Epithelial cell of alveolus of lung (primary cell): ENCODE results near the gene DHRS11. TPM values are rescaled to one million over a fixed set of nuclear protein-coding genes. Genes with fewer than 3 reads are reported as not detected.

Source experiments
- total RNA-seq: library from RNA; depleted of rRNA; stranded (reverse); fragments of >200 nt; gene quantifications from 2 replicates; pipeline ENCODE4 v1.2.1, GENCODE V29; 2015

The DHRS11 gene, protein sequence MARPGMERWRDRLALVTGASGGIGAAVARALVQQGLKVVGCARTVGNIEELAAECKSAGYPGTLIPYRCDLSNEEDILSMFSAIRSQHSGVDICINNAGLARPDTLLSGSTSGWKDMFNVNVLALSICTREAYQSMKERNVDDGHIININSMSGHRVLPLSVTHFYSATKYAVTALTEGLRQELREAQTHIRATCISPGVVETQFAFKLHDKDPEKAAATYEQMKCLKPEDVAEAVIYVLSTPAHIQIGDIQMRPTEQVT
- total RNA-seq: 6.3 and 8.0 TPM in 2 replicates

DNA sequence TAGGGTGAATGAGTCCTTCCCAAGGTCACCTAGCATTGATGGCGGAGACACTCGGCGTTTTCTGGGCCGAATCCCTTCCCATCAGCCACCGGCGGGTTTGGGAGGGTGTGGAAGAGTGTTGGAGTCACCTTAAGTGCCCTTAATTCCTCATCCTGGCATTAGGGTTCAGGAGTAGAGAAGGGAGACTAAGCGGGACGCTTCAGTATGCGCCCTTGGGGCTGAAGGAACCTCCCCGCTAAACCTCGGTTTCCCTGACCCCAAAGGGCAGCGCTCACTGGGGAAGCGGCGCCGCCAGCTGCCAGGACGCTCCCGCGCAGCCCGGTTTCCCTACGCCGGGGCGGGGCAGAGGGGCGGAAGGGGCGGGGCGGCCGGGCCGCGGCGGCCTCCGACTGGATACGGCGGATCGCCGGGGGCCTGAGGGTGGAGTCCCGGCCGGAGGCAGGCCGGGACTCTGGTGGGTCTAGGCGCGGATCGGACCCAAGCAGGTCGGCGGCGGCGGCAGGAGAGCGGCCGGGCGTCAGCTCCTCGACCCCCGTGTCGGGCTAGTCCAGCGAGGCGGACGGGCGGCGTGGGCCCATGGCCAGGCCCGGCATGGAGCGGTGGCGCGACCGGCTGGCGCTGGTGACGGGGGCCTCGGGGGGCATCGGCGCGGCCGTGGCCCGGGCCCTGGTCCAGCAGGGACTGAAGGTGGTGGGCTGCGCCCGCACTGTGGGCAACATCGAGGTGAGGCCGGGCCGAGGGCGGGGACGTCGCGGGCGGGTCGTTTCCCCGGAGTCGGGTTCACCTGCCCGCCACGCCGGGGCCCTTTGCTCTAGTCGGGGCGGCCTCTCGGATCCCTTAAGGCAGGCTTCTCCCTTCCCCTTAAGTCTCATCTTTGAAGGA, at the start of gene DHRS11:
TSS of gene DHRS11 (plus strand) at position 446 of the 882 bp plus-strand sequence. CDS start at position 577, 131 bp downstream.

GRCh38 chr17:36544307-36545076, 47.2 kb upstream of the DHRS11 start, which contains the start of gene GGNBP2:
Gene GGNBP2 (plus strand): TSS chr17:36544919. CDS start chr17:36545725, 806 bp downstream.

DNA sequence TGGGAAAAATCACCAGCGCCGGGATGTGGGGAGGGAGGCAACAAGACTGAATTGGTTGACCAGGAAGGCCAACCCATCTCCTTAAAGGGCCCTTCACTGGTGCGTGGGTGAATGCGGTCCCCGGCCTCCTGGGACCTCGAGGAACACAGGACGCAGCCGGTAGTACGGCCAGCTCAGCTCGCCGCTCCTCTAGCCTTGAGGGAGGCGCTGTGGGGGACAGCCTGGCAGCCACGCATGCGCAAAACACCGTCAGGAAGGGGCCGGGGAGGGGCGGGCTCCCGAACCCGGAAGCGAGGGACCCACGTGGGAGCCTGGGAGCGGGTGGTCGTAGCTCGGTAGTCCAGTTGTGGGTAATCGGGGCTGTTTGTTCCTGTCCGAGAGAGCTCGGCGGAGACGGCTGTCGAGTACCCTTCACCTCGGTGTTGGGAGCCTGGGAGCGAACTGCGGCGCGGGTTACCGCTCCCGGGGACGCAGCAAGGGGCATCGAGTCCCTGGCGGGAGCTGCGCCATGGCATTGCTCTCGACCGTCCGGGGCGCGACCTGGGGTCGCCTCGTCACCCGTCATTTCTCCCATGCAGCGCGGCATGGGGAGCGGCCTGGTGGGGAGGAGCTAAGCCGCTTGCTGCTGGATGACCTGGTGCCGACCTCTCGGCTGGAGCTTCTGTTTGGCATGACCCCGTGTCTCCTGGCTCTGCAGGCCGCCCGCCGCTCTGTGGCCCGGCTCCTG, 9.8 kb downstream of the DHRS11 start, which contains the start of gene MRM1:
TSS of gene MRM1 (plus strand) at position 281 of the 727 bp plus-strand sequence. CDS start at position 509, 228 bp downstream.

Other genes with a start within 250 kb of the DHRS11 start
- not detected in 2 replicates for gene TBC1D3H, start 203.4 kb upstream of the DHRS11 start, total RNA-seq
- gene ZNHIT3, start 105.2 kb upstream of the DHRS11 start, total RNA-seq: 34.1 and 42.2 TPM in 2 replicates
- gene MYO19, start 57.0 kb upstream of the DHRS11 start, total RNA-seq: 17.2 and 40.2 TPM in 2 replicates
- 3.8 and 9.4 TPM in 2 replicates for gene PIGW, start 56.9 kb upstream of the DHRS11 start, total RNA-seq
- gene GGNBP2, start 47.0 kb upstream of the DHRS11 start, total RNA-seq: 30.8 and 36.2 TPM in 2 replicates
- 3.4 and 4.8 TPM in 2 replicates for gene MRM1, start 9.7 kb downstream of the DHRS11 start, total RNA-seq